Measurements from ENCODE around the gene ITSN2. TPM values are rescaled to one million over a fixed set of nuclear protein-coding genes. Genes with fewer than 3 reads are reported as not detected.
A peak's percentile ranks its signal among the peaks of the same experiment; 100 is the strongest.
"Not testable (repeated sequence)": the region's sequence is repeated elsewhere in the genome, so short reads cannot be mapped to it uniquely, and the experiment has no call there.

Gene ITSN2
- total RNA-seq, 1 donor from 2014 or later: 28.6 TPM

DNA sequence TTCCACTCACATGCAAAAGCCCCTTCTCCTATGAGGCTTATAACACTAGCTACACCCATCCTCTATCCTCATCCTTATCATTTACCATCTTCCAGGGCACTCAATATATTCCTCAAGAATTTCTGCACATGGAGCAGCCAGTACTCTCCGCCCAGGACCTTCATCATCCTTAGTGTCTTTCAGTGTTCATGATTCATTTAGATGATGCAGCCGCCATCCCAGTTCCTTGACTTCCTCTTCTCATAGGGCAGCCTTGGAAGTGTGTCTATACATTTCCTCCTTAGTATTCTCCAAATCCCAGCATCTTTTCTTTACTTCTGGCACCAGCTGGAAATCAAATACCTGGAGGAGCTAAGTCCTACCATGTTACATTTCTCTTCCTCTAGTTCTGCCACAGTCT lies 3.0 kb upstream of the ITSN2 start:
- H3K4me3 Mint-ChIP-seq (ENCODE audit: unreplicated experiment): no peak overlapping the region
- no peaks in the 10 kb centered on the region for H3K27me3 Mint-ChIP-seq (ENCODE audit: low read depth)

DNA sequence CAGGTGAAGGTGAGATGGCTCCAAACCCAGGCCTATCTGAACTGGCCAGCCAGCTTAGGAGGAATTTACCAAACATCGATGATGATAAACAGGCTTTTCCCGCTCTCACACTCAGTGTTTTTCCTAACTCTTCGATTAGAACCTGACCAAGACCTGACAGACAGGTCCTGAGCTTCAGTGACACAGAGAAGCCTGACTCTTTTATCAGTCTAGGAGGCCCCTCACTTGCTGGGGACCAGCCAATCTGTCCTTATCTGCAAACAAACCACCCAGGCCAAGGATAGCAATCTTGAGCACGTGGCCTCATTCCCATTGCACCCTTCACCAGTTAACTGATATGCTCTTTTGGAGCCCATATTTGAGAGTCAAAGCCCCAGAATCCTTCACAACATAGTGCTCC lies 1.9 kb upstream of the ITSN2 start:
- Mint-ChIP-seq H3K27ac (ENCODE audit: unreplicated experiment) (no peak overlapping the region), H3K27me3 (ENCODE audit: low read depth) (no peaks in the 10 kb centered on the region), H3K36me3 (ENCODE audit: low read depth) (no peaks in the 10 kb centered on the region), H3K4me3 (ENCODE audit: unreplicated experiment) (no peak overlapping the region), H3K9me3 (ENCODE audit: low read depth) (no peaks in the 10 kb centered on the region), H3K4me1 (ENCODE audit: low read depth) (peaks cover 39% of the 10 kb centered on the region)
- no peak for DNase-seq (ENCODE audit: low spot score)
- TF ChIP-seq, protein P1, sequence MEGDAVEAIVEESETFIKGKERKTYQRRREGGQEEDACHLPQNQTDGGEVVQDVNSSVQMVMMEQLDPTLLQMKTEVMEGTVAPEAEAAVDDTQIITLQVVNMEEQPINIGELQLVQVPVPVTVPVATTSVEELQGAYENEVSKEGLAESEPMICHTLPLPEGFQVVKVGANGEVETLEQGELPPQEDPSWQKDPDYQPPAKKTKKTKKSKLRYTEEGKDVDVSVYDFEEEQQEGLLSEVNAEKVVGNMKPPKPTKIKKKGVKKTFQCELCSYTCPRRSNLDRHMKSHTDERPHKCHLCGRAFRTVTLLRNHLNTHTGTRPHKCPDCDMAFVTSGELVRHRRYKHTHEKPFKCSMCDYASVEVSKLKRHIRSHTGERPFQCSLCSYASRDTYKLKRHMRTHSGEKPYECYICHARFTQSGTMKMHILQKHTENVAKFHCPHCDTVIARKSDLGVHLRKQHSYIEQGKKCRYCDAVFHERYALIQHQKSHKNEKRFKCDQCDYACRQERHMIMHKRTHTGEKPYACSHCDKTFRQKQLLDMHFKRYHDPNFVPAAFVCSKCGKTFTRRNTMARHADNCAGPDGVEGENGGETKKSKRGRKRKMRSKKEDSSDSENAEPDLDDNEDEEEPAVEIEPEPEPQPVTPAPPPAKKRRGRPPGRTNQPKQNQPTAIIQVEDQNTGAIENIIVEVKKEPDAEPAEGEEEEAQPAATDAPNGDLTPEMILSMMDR (IDR thresholded peaks at IDR 0.05): no peak

More for the DNA sequence above, 3.0 kb upstream of the ITSN2 start:
- Mint-ChIP-seq H3K4me1 (ENCODE audit: low read depth) (peaks cover 35% of the 10 kb centered on the region), H3K36me3 (ENCODE audit: low read depth) (no peaks in the 10 kb centered on the region), H3K9me3 (ENCODE audit: low read depth) (no peaks in the 10 kb centered on the region), H3K27ac (ENCODE audit: unreplicated experiment) (no peak overlapping the region)
- no peak for DNase-seq (ENCODE audit: low spot score)
- TF ChIP-seq, protein P1 (IDR thresholded peaks at IDR 0.05): no peak

DNA sequence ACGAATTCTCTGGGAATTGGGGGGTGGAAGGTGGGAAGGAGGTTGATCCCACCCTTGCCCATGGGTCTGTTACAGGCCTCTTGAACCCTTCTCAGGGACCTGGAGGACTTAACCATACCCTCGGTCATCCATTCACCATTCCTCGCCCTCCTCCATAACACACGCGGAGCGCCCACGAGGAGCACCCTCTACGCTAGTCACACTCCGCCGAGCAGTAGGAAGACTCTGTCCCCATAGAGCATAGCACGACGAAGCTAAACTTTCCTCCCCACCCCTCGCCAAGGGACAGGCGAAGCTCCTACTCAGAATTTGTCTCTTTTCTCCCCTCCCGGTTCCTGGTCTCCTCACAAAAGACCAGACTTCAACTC lies 611 bp upstream of the ITSN2 start:
- TF ChIP-seq, protein P1 (IDR thresholded peaks at IDR 0.05): no peak
- Mint-ChIP-seq H3K4me3 (ENCODE audit: unreplicated experiment) (peak overlapping the region; percentile 78), H3K36me3 (ENCODE audit: low read depth) (peaks cover 2% of the 10 kb centered on the region), H3K27ac (ENCODE audit: unreplicated experiment) (peak overlapping the region; percentile 65), H3K27me3 (ENCODE audit: low read depth) (no peaks in the 10 kb centered on the region), H3K9me3 (ENCODE audit: low read depth) (no peaks in the 10 kb centered on the region), H3K4me1 (ENCODE audit: low read depth) (peaks cover 36% of the 10 kb centered on the region)
- DNase-seq (ENCODE audit: low spot score): no peak

GRCh38 chr2:24359129-24360049 lies 947 bp downstream of the ITSN2 start:
- TF ChIP-seq, protein P1 (IDR thresholded peaks at IDR 0.05): no peak
- Mint-ChIP-seq H3K4me1 (ENCODE audit: low read depth) (peaks cover 27% of the 10 kb centered on the region), H3K27ac (ENCODE audit: unreplicated experiment) (peak overlapping the region; percentile 87), H3K36me3 (ENCODE audit: low read depth) (peaks cover 2% of the 10 kb centered on the region), H3K9me3 (ENCODE audit: low read depth) (no peaks in the 10 kb centered on the region), H3K27me3 (ENCODE audit: low read depth) (no peaks in the 10 kb centered on the region), H3K4me3 (ENCODE audit: unreplicated experiment) (peak overlapping the region; percentile 78)
- no peak for DNase-seq (ENCODE audit: low spot score)

DNA sequence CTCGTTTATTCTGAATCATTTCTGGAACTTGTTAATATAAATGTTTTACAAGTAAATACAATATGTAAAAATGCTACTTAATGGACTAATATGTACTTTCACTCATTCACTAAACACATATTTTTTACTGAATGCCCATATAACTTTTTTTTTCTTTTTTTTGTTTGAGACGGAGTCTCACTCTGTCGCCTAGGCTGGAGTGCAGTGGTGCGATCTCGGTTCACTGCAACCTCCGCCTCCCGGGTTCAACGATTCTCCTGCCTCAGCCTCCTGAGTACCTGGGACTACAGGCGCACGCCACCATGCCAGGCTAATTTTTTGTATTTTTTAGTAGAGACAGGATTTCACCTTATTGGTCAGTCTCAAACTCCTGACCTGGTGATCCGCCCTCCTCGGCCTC lies 2.6 kb downstream of the ITSN2 start:
- not testable (repeated sequence) for H3K36me3 Mint-ChIP-seq (ENCODE audit: low read depth); H3K9me3 Mint-ChIP-seq (ENCODE audit: low read depth); DNase-seq (ENCODE audit: low spot score); H3K27ac Mint-ChIP-seq (ENCODE audit: unreplicated experiment); H3K27me3 Mint-ChIP-seq (ENCODE audit: low read depth); H3K4me3 Mint-ChIP-seq (ENCODE audit: unreplicated experiment)
- H3K4me1 Mint-ChIP-seq (ENCODE audit: low read depth): peaks cover 31% of the 10 kb centered on the region

DNA sequence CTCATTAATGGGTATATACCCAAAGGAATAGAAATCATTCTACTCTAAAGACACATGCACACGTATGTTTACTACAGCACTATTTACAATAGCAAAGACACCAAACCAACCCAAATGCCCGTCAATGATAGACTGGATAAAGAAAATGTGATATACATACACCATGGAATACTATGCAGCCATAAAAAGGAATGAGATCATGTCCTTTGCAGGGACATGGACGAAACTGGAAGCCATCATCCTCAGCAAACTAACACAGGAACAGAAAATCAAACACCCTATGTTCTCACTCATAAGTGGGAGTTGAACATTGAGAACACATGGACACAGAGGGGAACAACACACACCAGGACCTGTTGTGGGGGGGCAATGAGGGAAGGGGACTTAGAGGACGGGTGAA lies 3.2 kb downstream of the ITSN2 start:
- peaks cover 36% of the 10 kb centered on the region for H3K4me1 Mint-ChIP-seq (ENCODE audit: low read depth)
- not testable (repeated sequence) for H3K36me3 Mint-ChIP-seq (ENCODE audit: low read depth); H3K4me3 Mint-ChIP-seq (ENCODE audit: unreplicated experiment); H3K27me3 Mint-ChIP-seq (ENCODE audit: low read depth); DNase-seq (ENCODE audit: low spot score); H3K27ac Mint-ChIP-seq (ENCODE audit: unreplicated experiment); H3K9me3 Mint-ChIP-seq (ENCODE audit: low read depth)

Measured in chondrocyte (in vitro differentiated cells).